ENCODE data around the gene PIN1. TPM values are rescaled to one million over a fixed set of nuclear protein-coding genes. Genes with fewer than 3 reads are reported as not detected.

Gene PIN1
- total and polyA plus RNA-seq, 10 of the 15 experiments (the other 5 are each of a cell fraction or from before 2014, with no cell fraction given) = 2.4 to 209 (median 71.5) TPM

- TF ChIP-seq ZBTB33 (IDR thresholded peaks at IDR 0.05) (no peak), NFIC (IDR thresholded peaks at IDR 0.05; ENCODE audit: low read depth, low read length) (no peak), TCF7 (IDR thresholded peaks at IDR 0.05; ENCODE audit: borderline replicate concordance) (no peak), TCF12 (IDR thresholded peaks at IDR 0.05; ENCODE audit: low read depth, low read length) (no peak), SREBF1 (IDR thresholded peaks at IDR 0.05; ENCODE audit: low read length) (no peak)
Observed at GRCh38 chr19:9849791-9850190, 14.7 kb downstream of the PIN1 start (continued).

- Histone ChIP-seq H3K4me1 (ENCODE audit: control insufficient read depth, insufficient read depth, low read length) (no peaks in the 10 kb centered on the region), H3K79me2 (ENCODE audit: control insufficient read depth, insufficient read depth, low read length) (no peaks in the 10 kb centered on the region), H3K4me2 (ENCODE audit: control insufficient read depth, insufficient read depth) (no peak overlapping the region), H4K20me1 (ENCODE audit: control insufficient read depth, insufficient read depth) (no peaks in the 10 kb centered on the region), H3K9ac (ENCODE audit: control insufficient read depth, insufficient read depth, low read length) (no peak overlapping the region), H2AFZ (ENCODE audit: control insufficient read depth, low read depth, low read length) (no peak overlapping the region), H3K4me3 (no peak overlapping the region), H3K36me3 (ENCODE audit: control insufficient read depth in 2 of 2, insufficient read depth in 2 of 2, low read length in 1 of 2) (peaks cover 3 to 9% of the 10 kb centered on the region in 2 experiments; a peak in 3 of 4 replicates), H3K9me3 (replicated peaks; ENCODE audit: control insufficient read depth, insufficient read depth, low read length) (no peaks in the 10 kb centered on the region), H3K27ac (ENCODE audit: control insufficient read depth, insufficient read depth) (no peak overlapping the region), H3K27me3 (replicated peaks in 1 of 2; ENCODE audit: control insufficient read depth in 2 of 2, insufficient read depth in 2 of 2, low read length in 1 of 2) (no peaks in the 10 kb centered on the region)
- DNase-seq (ENCODE audit: low read depth, low spot score) = no peak
- intact Hi-C loops (cut with micrococcal nuclease; ENCODE audit: unreplicated experiment) (no loop called here), in situ Hi-C loops (cut with MboI) (no loop called here)
- ChIA-PET SMC1A (ENCODE audit: uncharacterized antibody, unreplicated experiment) (no interaction called here), CTCF (no interaction called here), RAD21 (ENCODE audit: unreplicated experiment) (no interaction called here), POLR2A (no interaction called here)
- TF ChIP-seq BCL11A (IDR thresholded peaks at IDR 0.05; ENCODE audit: low read depth, low read length) (no peak), STAT1 (conservative IDR thresholded peaks at IDR 0.05) (no peak), BACH1 (IDR thresholded peaks at IDR 0.05; ENCODE audit: borderline replicate concordance) (no peak), MLLT1 (IDR thresholded peaks at IDR 0.05) (no peak), NBN (IDR thresholded peaks at IDR 0.05) (no peak), NFIC (IDR thresholded peaks at IDR 0.05; ENCODE audit: low read depth, low read length) (no peak)
- no peak for ATAC-seq
- BruUV-seq (replicated peaks) = no TSS peak
- 92% methylated on average over 19 of the region's 19 CpGs for WGBS (ENCODE audit: insufficient coverage, insufficient replicate concordance, low lambda C conversion rate, missing lambda C conversion rate)
- no peak for FAIRE-seq
Observed at GRCh38 chr19:9850235-9850959, 15.3 kb downstream of the PIN1 start.
